ENCODE results near the gene MED16. TPM values are rescaled to one million over a fixed set of nuclear protein-coding genes. Genes with fewer than 3 reads are reported as not detected.

The MED16 gene
- total RNA-seq, 1 experiment from 2014 or later, result 83.1 TPM

- no peak overlapping the region for H2BK120ac ChIP-seq (ENCODE audit: low read depth, low read length, poor library complexity, severe bottlenecking)
- peaks cover 16% of the 10 kb centered on the region for H3K79me1 ChIP-seq (ENCODE audit: insufficient read depth, low read depth, low read length, poor library complexity, severe bottlenecking)
- H2BK5ac ChIP-seq (ENCODE audit: insufficient read length, low read length), result no peak overlapping the region
- H4K5ac ChIP-seq (ENCODE audit: insufficient read length, low read depth, low read length), result no peak overlapping the region
- H3K4me1 ChIP-seq (ENCODE audit: insufficient read depth, low read length), result no peaks in the 10 kb centered on the region
- H2BK12ac ChIP-seq (ENCODE audit: insufficient read length, low read depth, low read length), result no peak overlapping the region
- H3K9me3 ChIP-seq (ENCODE audit: control insufficient read depth, low read depth, low read length), result no peaks in the 10 kb centered on the region
- no peak for DNase-seq
- WGBS (ENCODE audit: extremely low coverage, insufficient read length, low lambda C conversion rate), result no CpG with 5 or more reads among the region's 7 CpGs
- no peaks in the 10 kb centered on the region for H4K20me1 ChIP-seq (ENCODE audit: control insufficient read depth, insufficient read depth, insufficient read length)
- peaks cover 10% of the 10 kb centered on the region; the same call in 1 of the 2 replicates for H3K79me2 ChIP-seq (ENCODE audit: insufficient read depth, low read length)
- H2BK20ac ChIP-seq (ENCODE audit: low read depth, low read length, poor library complexity, severe bottlenecking), result no peak overlapping the region
- H4K8ac ChIP-seq (replicated peaks; ENCODE audit: insufficient read length, low read depth, low read length), result no peak overlapping the region
- no peak overlapping the region for H3K23ac ChIP-seq (ENCODE audit: insufficient read length, low read depth, low read length)
- H2BK15ac ChIP-seq (ENCODE audit: low read depth, low read length), result no peak overlapping the region
- H3K4me2 ChIP-seq (ENCODE audit: insufficient read depth, insufficient read length, low read length), result no peak overlapping the region
- no peak for TF ChIP-seq CTCF (conservative IDR thresholded peaks at IDR 0.05)
- no peak overlapping the region for H2AFZ ChIP-seq (ENCODE audit: low read length)
- no peak overlapping the region for H2AK5ac ChIP-seq (ENCODE audit: insufficient read length, low read length)
- H3K36me3 Mint-ChIP-seq (ENCODE audit: insufficient read depth in 1 of 3, low read depth in 3 of 3), result peaks cover 0 to 18% (median 12%) of the 10 kb centered on the region in 3 experiments; a peak in 5 of 7 replicates
- H3K27ac Mint-ChIP-seq, result no peak overlapping the region
- H3K4ac ChIP-seq (ENCODE audit: low read depth, low read length), result no peak overlapping the region
- H3K27me3 ChIP-seq (ENCODE audit: insufficient read depth, low read length), result no peaks in the 10 kb centered on the region
- no peaks in the 10 kb centered on the region for H3K9me3 Mint-ChIP-seq
- no peak overlapping the region for H3K9ac ChIP-seq (ENCODE audit: extremely low read depth, insufficient read length, low read length)
- no peaks in the 10 kb centered on the region; the same call in 1 of the 2 replicates for H3K27me3 Mint-ChIP-seq (ENCODE audit: low read depth)
- H3K4me3 Mint-ChIP-seq, result no peak overlapping the region
- no peak overlapping the region for H3K56ac ChIP-seq (ENCODE audit: insufficient read length, low read depth, low read length)
- H3K23me2 ChIP-seq (ENCODE audit: insufficient read length, low read depth, low read length, poor library complexity, severe bottlenecking), result no peaks in the 10 kb centered on the region
- no peak overlapping the region for H3K18ac ChIP-seq (ENCODE audit: insufficient read length, low read depth, low read length)
- no peak overlapping the region for H3T11ph ChIP-seq (ENCODE audit: low read length)
- no peak overlapping the region for H3K27ac ChIP-seq (ENCODE audit: insufficient read length, low read depth, low read length)
- H3K14ac ChIP-seq (ENCODE audit: insufficient read depth, low read length), result no peak overlapping the region
- H4K91ac ChIP-seq (ENCODE audit: insufficient read length, low read depth, low read length), result no peak overlapping the region
- peaks cover 0 to 26% of the 10 kb centered on the region in 2 experiments; a peak in 2 of 4 replicates for H3K4me1 Mint-ChIP-seq
Measured at GRCh38 chr19:906480-906879, 13.5 kb upstream of the MED16 start.

All from H9 (cell line).